GM18511 (cell line): Measurements from ENCODE around the gene ROBO1.

ENCODE experiments used
- ATAC-seq: cut with Tn5 transposase; IDR thresholded peaks from one replicate; pipeline ENCODE4 v1.9.1; 2021; ENCODE audit warnings: mild to moderate bottlenecking, moderate library complexity; ENCODE audit not compliant: unreplicated experiment

ROBO1 gene

DNA sequence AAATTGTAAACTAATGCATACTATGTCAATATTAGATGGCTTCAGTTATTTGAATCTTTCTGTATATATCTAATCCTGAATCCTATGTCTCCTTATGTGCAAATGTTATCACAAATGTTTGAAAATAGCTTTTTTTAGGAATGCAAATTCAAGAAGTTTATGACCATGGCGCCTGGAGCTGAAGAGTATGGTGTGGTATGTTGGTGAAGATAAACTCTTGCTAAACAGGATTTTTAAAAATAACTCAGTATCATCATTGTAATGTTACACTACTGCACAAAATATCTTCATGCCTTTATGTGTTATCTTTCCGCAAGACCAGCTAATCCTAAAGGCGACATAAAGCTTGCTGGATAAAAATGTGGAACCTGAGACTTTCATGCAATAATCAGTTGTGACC, 382.6 kb downstream of the ROBO1 start:
- no peak for ATAC-seq

- no peak for ATAC-seq
Observed at GRCh38 chr3:79383402-79384012, 384.3 kb downstream of the ROBO1 start.

DNA sequence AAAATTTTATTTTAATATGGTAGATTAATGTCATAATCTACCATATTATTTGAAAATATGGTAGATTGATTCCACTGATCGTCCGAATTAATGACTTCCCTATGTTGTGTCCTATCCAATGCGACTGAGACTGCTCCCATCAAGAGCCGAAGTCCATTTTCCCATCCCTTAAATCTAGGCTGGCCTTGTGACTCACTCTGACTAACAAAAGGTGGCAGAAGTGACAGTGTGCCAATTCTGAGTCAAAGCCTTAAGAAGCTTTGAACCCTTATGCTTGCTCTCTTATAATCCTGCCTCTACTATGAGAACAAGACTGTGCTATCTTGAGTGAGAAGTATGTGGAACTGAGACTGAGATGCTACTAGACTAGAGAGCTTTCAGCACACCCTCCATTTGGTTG, 387.2 kb downstream of the ROBO1 start:
- no peak for ATAC-seq

DNA sequence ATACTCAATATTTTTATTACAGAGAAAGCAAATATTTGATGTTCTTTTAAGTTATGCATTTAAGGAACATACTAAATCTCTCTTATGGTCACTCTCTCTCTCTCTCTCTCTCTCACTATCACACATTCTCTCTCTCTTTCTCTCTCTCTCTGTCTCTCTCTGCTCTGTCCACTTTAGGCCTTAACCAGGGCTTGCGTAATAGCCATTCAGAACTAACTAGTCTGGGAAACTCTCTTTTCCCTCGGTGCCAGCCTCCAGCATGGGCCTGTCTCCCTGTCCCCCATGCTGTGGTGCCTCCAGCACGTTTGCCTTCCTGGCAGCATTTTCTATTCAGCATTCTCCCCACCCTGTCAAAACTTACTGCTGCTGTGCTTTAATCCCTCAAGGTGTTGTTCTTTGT, 389.7 kb downstream of the ROBO1 start:
- no peak for ATAC-seq

- ATAC-seq, result no peak
Observed at GRCh38 chr3:79369306-79369705, 398.5 kb downstream of the ROBO1 start.

DNA sequence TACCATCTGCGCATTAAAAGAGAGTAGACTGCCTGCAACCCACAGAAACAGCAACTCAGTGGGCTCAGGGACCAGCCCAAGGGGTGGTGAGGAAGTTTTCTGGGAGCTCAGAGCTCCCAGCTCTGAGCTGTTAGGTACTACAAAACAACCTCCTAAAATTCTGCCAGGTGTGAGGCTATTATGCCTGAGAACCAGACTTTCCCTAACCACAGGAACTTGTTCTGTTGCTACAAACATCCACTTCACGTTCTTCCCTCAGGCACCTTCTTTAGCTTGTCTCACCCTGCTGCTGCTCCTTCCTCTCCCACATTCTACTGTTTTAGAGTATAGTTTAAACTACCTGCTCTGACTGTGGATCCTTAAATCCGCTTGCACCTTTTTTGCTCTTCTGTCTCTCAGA, 399.4 kb downstream of the ROBO1 start:
- no peak for ATAC-seq

DNA sequence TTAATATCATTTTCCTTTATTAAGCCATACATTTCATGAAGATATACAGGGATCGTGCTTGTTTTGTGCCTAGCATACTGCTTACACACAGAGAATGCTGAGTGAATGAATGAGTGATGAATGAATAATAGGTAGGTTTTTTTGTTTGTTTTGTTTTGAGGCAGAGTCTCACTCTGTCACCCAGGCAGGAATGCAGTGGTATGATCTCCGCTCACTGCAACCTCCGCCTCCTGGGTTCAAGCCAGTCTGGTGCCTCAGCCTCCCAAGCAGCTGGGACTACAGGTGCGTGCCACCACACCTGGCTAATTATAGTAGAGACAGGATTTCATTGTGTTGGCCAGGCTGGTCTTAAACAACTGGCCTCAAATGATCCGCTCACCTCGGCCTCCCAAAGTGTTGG, 400.0 kb downstream of the ROBO1 start:
- ATAC-seq, result no peak

GRCh38 chr3:79367066-79367465, 400.7 kb downstream of the ROBO1 start:
- ATAC-seq, result no peak

DNA sequence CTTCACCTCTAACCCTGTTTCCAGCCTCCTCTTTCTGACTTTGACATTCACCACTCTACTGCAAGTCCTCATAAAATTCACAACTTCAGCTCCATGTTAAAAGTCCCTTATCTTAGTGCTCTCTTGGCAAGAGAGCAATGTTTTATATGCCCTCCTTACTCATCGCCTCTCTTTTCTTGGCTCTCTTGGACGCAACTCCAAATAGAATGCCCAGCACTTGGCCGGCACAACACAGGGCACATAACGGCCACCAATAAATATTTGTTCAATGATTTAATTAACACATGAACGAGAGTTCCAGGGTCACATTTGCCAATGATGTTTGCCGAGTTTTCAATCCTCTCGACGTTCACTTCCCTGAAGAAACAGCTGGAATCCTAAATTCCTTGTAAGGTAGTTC, 401.4 kb downstream of the ROBO1 start:
- ATAC-seq, result no peak

- no peak for ATAC-seq
Observed at GRCh38 chr3:79364784-79365183, 403.0 kb downstream of the ROBO1 start.

- no peak for ATAC-seq
Observed at GRCh38 chr3:79362571-79363270, 405.1 kb downstream of the ROBO1 start.

- ATAC-seq, result peak; percentile 93
Observed at GRCh38 chr3:79361748-79362378, 405.9 kb downstream of the ROBO1 start.

DNA sequence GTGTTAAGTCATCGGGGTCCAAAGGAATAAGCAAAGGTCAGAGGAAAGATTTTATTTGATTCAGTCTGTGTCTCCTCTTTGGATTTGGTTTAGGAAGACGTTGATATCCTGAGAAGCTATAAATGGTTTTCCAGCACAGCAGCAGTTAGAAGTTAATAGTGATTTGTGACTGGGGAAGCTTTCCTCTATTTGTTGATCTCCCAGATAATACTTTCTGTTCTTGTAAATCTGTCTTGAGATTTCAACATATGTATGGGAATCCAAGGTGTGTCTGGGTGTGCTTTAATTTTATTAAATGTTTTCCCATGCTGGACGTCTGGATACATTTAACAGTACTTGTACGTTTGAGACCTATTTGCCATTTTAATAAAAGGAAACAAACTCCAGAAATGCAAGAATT, 409.5 kb downstream of the ROBO1 start:
- no peak for ATAC-seq

DNA sequence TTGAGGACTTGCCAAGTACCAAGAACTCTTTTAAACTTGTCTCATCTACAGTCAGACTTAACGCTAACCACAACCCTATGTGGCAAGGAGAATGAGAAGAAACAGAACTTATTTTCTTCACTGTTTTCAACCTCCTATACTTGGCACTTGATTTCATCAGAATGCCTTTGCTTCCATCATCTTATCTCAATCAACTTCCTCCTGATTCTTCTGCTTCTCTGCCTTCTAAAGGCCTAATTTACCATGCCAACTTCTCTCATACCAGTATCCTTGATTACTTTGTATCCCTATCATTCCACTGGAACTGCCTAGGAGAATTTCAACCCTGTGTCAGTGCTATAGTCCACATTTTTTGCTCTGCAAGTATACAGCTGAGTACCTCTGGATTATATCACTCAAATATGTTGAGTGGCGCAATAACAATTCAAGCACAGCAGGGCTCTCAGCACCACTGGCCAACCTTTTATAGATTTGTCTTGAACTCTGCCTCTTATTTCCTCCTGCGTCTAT, 413.6 kb downstream of the ROBO1 start:
- no peak for ATAC-seq

GRCh38 chr3:79351699-79352098, 416.1 kb downstream of the ROBO1 start:
- no peak for ATAC-seq

DNA sequence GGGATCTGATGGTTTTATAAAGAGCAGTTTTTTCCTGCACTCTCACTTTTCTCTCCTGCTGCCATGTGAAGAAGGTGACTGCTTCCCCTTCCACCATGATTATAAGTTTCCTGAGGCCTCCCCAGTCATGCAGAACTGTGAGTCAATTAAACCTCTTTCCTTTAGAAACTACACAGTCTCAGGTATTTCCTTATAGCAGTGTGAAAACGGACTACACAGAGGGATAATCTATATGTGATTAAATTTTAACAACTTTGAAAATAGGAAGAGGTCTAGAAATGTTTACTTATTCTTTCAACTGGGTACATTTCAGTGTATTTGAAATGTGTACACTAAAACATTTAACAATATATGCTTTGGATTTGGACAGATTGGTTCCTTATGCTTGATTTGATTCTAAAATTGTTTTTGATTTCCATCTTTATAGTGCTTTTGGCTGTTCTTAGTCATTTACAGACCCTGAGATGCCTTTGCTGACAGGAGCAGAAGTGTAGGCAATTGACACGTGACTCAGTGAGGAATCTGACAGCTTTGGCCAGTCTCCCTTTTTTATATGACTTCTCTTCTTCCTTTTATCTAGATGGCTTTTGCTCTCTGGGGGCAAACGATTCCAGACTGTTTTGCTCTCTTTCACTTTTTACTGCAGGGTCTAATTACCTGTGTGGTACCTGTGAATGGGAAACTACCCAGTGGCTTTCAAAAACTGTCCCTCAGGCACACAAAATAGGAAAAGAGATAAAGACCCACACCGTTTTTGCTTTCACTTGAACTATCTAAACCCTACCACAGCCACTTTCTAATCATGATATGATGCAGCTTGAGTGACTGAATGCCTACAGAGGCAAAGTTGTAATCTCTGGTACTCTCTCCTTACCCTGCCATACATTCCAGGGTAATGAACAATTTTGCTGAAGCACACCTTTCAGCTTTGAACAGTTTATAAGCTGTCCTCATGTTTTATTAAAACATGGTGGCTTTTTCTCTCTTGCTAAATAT, 422.6 kb downstream of the ROBO1 start:
- ATAC-seq, result no peak

GRCh38 chr3:79341961-79342360, 425.8 kb downstream of the ROBO1 start:
- ATAC-seq, result no peak

- ATAC-seq, result no peak
Observed at GRCh38 chr3:79339846-79340245, 428.0 kb downstream of the ROBO1 start.

- ATAC-seq, result no peak
Observed at GRCh38 chr3:79337798-79338197, 430.0 kb downstream of the ROBO1 start.

- no peak for ATAC-seq
Observed at GRCh38 chr3:79329154-79329553, 438.6 kb downstream of the ROBO1 start.

- ATAC-seq, result no peak
Observed at GRCh38 chr3:79326642-79327041, 441.2 kb downstream of the ROBO1 start.
